Hepatocyte (in vitro differentiated cells): Measurements from ENCODE around the gene JMJD7. TPM values are rescaled to one million over a fixed set of nuclear protein-coding genes. Genes with fewer than 3 reads are reported as not detected.

Experiments used
- DNase-seq: peaks from one replicate; pipeline ENCODE4 v3.0.0-alpha.2; 2016; ENCODE audit warnings: low spot score
- H2AFZ ChIP-seq: fragments of 200-600 bp; sonication (generic); 2 replicates; pipeline ENCODE4 v1.6.0; 2016; ENCODE audit warnings: antibody characterized with exemption, mild to moderate bottlenecking
- H3K27ac ChIP-seq: fragments of 200-600 bp; sonication (generic); 2 replicates; pipeline ENCODE4 v1.5.1; 2016; ENCODE audit warnings: mild to moderate bottlenecking
- H3K27me3 ChIP-seq: fragments of 200-600 bp; sonication (generic); 2 replicates; pipeline ENCODE4 v1.6.1; 2016
- H3K36me3 ChIP-seq: fragments of 200-600 bp; sonication (generic); replicated peaks from 2 replicates; pipeline ENCODE4 v1.5.1; 2016; ENCODE audit warnings: low read depth; ENCODE audit not compliant: insufficient read depth
- H3K4me1 ChIP-seq: fragments of 200-600 bp; sonication (generic); 2 replicates; pipeline ENCODE4 v1.5.1; 2016; ENCODE audit warnings: mild to moderate bottlenecking, moderate library complexity; ENCODE audit not compliant: insufficient read depth
- H3K4me2 ChIP-seq: fragments of 200-600 bp; sonication (generic); 2 replicates; pipeline ENCODE4 v1.6.0; 2016
- H3K4me3 ChIP-seq: fragments of 200-600 bp; sonication (generic); 2 replicates; pipeline ENCODE4 v1.5.1; 2016; ENCODE audit warnings: mild to moderate bottlenecking
- H3K79me2 ChIP-seq: fragments of 200-600 bp; sonication (generic); 2 replicates; pipeline ENCODE4 v1.6.0; 2017; ENCODE audit warnings: mild to moderate bottlenecking
- H3K9me2 ChIP-seq: fragments of 200-600 bp; sonication (generic); replicated peaks from 2 replicates; pipeline ENCODE4 v1.6.0; 2017; ENCODE audit warnings: mild to moderate bottlenecking; ENCODE audit not compliant: insufficient read depth
- H3K9me3 ChIP-seq: fragments of 200-600 bp; sonication (generic); 2 replicates; pipeline ENCODE4 v1.5.1; 2016; ENCODE audit warnings: low read depth, mild to moderate bottlenecking
- H4K20me1 ChIP-seq: fragments of 200-600 bp; sonication (generic); 2 replicates; pipeline ENCODE4 v1.6.0; 2016; ENCODE audit warnings: mild to moderate bottlenecking; ENCODE audit not compliant: insufficient read depth, poor library complexity, severe bottlenecking
- EZH2 ChIP-seq: fragments of 200-600 bp; sonication (generic); IDR thresholded peaks from 2 replicates; pipeline ENCODE4 v1.6.1; 2016; ENCODE audit warnings: antibody characterized with exemption, mild to moderate bottlenecking, borderline replicate concordance
- EZH2phosphoT487 ChIP-seq: fragments of 200-600 bp; sonication (generic); IDR thresholded peaks from one replicate; pipeline ENCODE4 v1.6.1; 2018; ENCODE audit warnings: antibody characterized with exemption, mild to moderate bottlenecking, low read depth, moderate library complexity; ENCODE audit not compliant: unreplicated experiment, severe bottlenecking
- WGBS: methylation state at CpG from one replicate; pipeline ENCODE4 v1.1.6; 2016; ENCODE audit warnings: low lambda C conversion rate; ENCODE audit errors: missing lambda C conversion rate; 5-methylcytosine and 5-hydroxymethylcytosine counted together
- polyA plus RNA-seq: library from polyadenylated mRNA; unstranded; fragments of >200 nt; fragmentation: Nextera tagmentation; extraction: Ambion mirVana; gene quantifications from 2 replicates; pipeline ENCODE4 v1.2.1, GENCODE V29; 2016
- total RNA-seq: library from RNA; depleted of rRNA; stranded (reverse); fragments of >200 nt; gene quantifications from 2 replicates; pipeline ENCODE4 v1.2.3, GENCODE V29; 2014
- TF ChIP-seq, protein P1 (sequence below): fragments of 200-600 bp; sonication (generic); IDR thresholded peaks from 2 replicates; pipeline ENCODE4 v1.5.1; 2016; ENCODE audit warnings: antibody characterized with exemption, mild to moderate bottlenecking; ENCODE audit not compliant: poor library complexity

The JMJD7 gene
- total and polyA plus RNA-seq, 2 experiments from 2014 or later = 9.9 to 14.1 TPM

DNA sequence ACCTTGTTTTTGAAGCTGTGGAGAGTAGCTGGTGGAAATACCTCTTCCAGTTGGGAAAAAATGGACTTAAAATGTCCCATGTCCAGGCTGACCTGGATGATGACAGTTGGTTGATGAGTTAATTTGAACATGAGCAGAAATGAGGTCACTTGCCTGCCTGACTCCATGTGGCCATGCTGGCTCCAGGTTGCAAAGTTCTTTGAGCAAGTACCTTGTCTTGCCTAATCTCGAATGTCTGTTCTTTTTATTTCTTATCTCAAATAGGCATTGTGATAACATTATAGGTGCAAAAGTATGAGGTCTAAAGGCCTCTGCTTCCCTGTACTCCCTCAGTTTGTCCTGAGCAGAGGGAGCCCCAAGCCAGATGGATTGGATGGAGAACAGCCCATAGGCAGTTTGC is 44.6 kb upstream of the JMJD7 start:
- Histone ChIP-seq H3K27me3 (no peaks in the 10 kb centered on the region), H4K20me1 (no peaks in the 10 kb centered on the region), H3K9me2 (no peaks in the 10 kb centered on the region), H2AFZ (no peak overlapping the region), H3K27ac (peak overlapping the region; percentile 84), H3K4me2 (no peak overlapping the region), H3K79me2 (peaks cover 73% of the 10 kb centered on the region), H3K4me3 (no peak overlapping the region), H3K4me1 (peaks cover 33% of the 10 kb centered on the region), H3K36me3 (no peaks in the 10 kb centered on the region), H3K9me3 (no peaks in the 10 kb centered on the region)
- no peak for TF ChIP-seq EZH2
- TF ChIP-seq EZH2phosphoT487 = no peak
- TF ChIP-seq, protein P1, sequence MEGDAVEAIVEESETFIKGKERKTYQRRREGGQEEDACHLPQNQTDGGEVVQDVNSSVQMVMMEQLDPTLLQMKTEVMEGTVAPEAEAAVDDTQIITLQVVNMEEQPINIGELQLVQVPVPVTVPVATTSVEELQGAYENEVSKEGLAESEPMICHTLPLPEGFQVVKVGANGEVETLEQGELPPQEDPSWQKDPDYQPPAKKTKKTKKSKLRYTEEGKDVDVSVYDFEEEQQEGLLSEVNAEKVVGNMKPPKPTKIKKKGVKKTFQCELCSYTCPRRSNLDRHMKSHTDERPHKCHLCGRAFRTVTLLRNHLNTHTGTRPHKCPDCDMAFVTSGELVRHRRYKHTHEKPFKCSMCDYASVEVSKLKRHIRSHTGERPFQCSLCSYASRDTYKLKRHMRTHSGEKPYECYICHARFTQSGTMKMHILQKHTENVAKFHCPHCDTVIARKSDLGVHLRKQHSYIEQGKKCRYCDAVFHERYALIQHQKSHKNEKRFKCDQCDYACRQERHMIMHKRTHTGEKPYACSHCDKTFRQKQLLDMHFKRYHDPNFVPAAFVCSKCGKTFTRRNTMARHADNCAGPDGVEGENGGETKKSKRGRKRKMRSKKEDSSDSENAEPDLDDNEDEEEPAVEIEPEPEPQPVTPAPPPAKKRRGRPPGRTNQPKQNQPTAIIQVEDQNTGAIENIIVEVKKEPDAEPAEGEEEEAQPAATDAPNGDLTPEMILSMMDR = no peak
- peak; percentile 31 for DNase-seq
- WGBS = 53% methylated on average over 1 of the region's 1 CpG

DNA sequence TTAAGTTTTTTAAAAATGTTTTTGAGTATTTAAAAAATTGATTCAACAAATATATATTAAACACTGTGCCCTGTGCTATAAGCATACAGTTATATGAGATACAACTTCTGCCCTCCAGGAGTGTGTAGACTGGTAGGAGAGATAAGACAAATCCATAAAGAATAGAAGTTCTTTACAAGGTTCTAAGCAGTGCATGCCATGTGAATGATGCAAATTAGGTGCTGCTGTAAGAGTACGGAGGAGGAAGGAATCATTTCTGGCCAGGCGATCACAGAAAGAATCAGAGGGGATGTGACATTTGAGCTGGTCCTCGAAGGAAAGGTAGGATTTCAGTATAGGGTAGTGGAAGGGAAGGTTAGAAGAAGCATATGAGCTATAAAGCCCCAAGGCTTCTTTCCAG is 39.6 kb upstream of the JMJD7 start:
- peaks cover 50% of the 10 kb centered on the region for H3K4me1 ChIP-seq
- WGBS = 71% methylated on average over 3 of the region's 3 CpGs
- TF ChIP-seq EZH2 (no peak), EZH2phosphoT487 (no peak)
- TF ChIP-seq, protein P1 = no peak

DNA sequence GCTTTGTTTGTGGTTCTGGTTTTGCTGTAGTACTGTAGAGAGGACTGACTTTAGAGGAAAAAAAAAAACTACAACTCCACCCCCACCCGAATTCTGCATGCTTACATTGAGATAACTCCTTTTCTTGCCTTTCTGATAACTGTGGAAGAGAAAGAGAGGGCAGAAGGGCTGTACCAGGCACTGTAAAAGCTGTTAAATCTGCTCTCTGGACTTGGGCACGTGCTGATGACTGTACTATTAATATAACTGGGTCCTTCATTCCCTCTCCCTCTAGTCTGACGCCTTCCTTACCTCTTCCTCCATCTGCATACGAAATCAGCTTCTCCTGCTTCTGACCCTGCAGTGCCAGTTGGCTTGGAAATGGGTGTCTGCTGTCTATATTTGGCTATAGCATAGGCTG is 38.7 kb upstream of the JMJD7 start:
- Histone ChIP-seq H3K79me2 (peaks cover 86% of the 10 kb centered on the region), H3K9me3 (no peaks in the 10 kb centered on the region), H3K4me1 (peaks cover 57% of the 10 kb centered on the region), H3K36me3 (no peaks in the 10 kb centered on the region), H3K4me2 (peak overlapping the region; percentile 58), H4K20me1 (no peaks in the 10 kb centered on the region), H3K4me3 (no peak overlapping the region), H2AFZ (no peak overlapping the region), H3K27ac (peak overlapping the region; percentile 97), H3K9me2 (no peaks in the 10 kb centered on the region), H3K27me3 (no peaks in the 10 kb centered on the region)
- 45% methylated on average over 4 of the region's 4 CpGs for WGBS
- peak; percentile 65 for DNase-seq
- TF ChIP-seq EZH2 (no peak), EZH2phosphoT487 (no peak)
- TF ChIP-seq, protein P1 = no peak

More for the DNA sequence above, 39.6 kb upstream of the JMJD7 start:
- Histone ChIP-seq H3K4me2 (peak overlapping the region; percentile 22), H3K27me3 (no peaks in the 10 kb centered on the region), H2AFZ (no peak overlapping the region), H3K27ac (peak overlapping the region; percentile 97), H3K9me3 (no peaks in the 10 kb centered on the region), H3K9me2 (no peaks in the 10 kb centered on the region), H4K20me1 (no peaks in the 10 kb centered on the region), H3K4me3 (no peak overlapping the region), H3K36me3 (no peaks in the 10 kb centered on the region), H3K79me2 (peaks cover 82% of the 10 kb centered on the region)
- DNase-seq = no peak

GRCh38 chr15:41789662-41790061 is 38.2 kb upstream of the JMJD7 start:
- Histone ChIP-seq H3K27ac (peak overlapping the region; percentile 97), H2AFZ (no peak overlapping the region), H3K4me2 (peak overlapping the region; percentile 58), H3K4me1 (peaks cover 57% of the 10 kb centered on the region), H3K9me3 (no peaks in the 10 kb centered on the region), H3K4me3 (no peak overlapping the region), H4K20me1 (no peaks in the 10 kb centered on the region), H3K9me2 (no peaks in the 10 kb centered on the region), H3K36me3 (no peaks in the 10 kb centered on the region), H3K79me2 (peaks cover 87% of the 10 kb centered on the region), H3K27me3 (no peaks in the 10 kb centered on the region)
- no peak for DNase-seq
- TF ChIP-seq, protein P1 = no peak
- TF ChIP-seq EZH2phosphoT487 = no peak
- no peak for TF ChIP-seq EZH2
